Tibial artery (tissue), 4 donors: Measurements from ENCODE around the gene ANXA9.

Experiments
- DNase-seq, 2 donors: peaks; one replicate each; pipeline ENCODE4 v3.0.0-alpha.2; 2019
- H3K27ac ChIP-seq, 2 donors: fragments of 200-600 bp; sonication (generic) in 1 of 2; 1 replicate in 1 of 2; 2 replicates in 1 of 2; pipeline ENCODE4 v1.5.1; 2018 to 2019; ENCODE audit warnings: mild to moderate bottlenecking in 1 of 2
- H3K27me3 ChIP-seq, 2 donors: fragments of 200-600 bp; sonication (generic) in 1 of 2; one replicate each; pipeline versions ENCODE4 v1.5.1 to v1.6.0; 2016 to 2019
- H3K36me3 ChIP-seq, 3 donors: fragments of 200-600 bp; sonication (generic) in 2 of 3; one replicate each; pipeline ENCODE4 v1.5.1; 2016 to 2019; ENCODE audit warnings: mild to moderate bottlenecking in 2 of 3
- H3K4me1 ChIP-seq, 4 donors: fragments of 200-600 bp; sonication (generic) in 2 of 4; 1 replicate in 3 of 4; 2 replicates in 1 of 4; pipeline ENCODE4 v1.5.1; 2016 to 2019
- H3K4me3 ChIP-seq, 2 donors: fragments of 200-600 bp; sonication (generic) in 1 of 2; 1 replicate in 1 of 2; 2 replicates in 1 of 2; pipeline ENCODE4 v1.5.1; 2018 to 2019; ENCODE audit warnings: mild to moderate bottlenecking in 2 of 2
- H3K9me3 ChIP-seq, 3 donors: fragments of 200-600 bp; sonication (generic) in 1 of 3; one replicate each; pipeline ENCODE4 v1.5.1; 2016 to 2019
- intact Hi-C: fragments of 100-400 bp; cut with DNase I; formaldehyde crosslinking; loops from one replicate; pipeline ENCODE4 v1.15.0; 2023; ENCODE audit warnings: low total_unique reads
- TF ChIP-seq, protein P1 (sequence below), 2 experiments: fragments of 200-600 bp in 1 of 2; fragments of 450-650 bp in 1 of 2; IDR thresholded peaks; one replicate each; pipeline ENCODE4 v1.5.1; 2017 to 2019; ENCODE audit warnings: antibody characterized with exemption in 2 of 2, mild to moderate bottlenecking in 1 of 2, moderate library complexity in 1 of 2

ANXA9 gene

GRCh38 chr1:151009206-151009587, 27.1 kb downstream of the ANXA9 start:
- intact Hi-C loops = loop anchor here (10.0 kb wide), 1 partner anchor 454 kb away; no protein-coding TSS in a partner anchor
- peaks cover 0 to 56% (median 45%) of the 10 kb centered on the region in 4 donors for H3K4me1 ChIP-seq

DNA sequence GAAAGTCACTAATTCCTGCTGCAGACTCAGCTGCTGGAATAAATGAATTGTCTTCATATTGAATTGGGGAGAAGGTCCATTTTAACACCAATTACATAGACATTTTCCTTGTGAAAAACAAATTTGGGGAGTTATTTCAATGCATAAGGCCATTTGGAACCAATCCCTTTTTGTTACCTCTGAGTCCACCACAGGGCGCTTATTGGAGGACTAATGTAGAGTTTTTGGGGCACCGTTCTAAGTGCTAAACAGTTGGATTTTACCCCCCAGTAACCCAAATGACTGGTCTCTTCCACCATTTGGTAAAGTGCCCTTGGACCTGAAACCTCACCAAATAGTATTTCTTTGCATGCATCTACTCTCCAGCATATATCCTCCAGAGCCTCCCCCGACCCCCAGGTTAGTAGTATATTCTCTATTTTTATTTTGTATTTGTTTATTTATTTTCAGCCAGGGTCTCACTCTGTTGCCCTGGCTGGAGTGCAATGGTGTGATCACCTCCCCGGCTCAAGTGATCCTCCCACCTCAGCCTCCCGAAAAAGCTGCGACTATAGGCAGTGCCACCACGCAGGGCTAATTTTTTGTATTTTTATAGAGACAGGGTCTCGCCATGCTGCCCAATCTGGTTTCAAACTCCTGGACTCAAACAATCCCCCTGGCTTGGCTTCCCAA, 27.7 kb downstream of the ANXA9 start:
- intact Hi-C loops = loop anchor here (10.0 kb wide), 1 partner anchor 455 kb away; no protein-coding TSS in a partner anchor

More at GRCh38 chr1:151009206-151009587, 27.1 kb downstream of the ANXA9 start:
- H3K27ac ChIP-seq = peak overlapping the region; percentile 85 to 89
- H3K4me3 ChIP-seq = peak overlapping the region; percentile 70 to 89
- DNase-seq = no peak
- no peaks in the 10 kb centered on the region for H3K9me3 ChIP-seq
- TF ChIP-seq, protein P1, sequence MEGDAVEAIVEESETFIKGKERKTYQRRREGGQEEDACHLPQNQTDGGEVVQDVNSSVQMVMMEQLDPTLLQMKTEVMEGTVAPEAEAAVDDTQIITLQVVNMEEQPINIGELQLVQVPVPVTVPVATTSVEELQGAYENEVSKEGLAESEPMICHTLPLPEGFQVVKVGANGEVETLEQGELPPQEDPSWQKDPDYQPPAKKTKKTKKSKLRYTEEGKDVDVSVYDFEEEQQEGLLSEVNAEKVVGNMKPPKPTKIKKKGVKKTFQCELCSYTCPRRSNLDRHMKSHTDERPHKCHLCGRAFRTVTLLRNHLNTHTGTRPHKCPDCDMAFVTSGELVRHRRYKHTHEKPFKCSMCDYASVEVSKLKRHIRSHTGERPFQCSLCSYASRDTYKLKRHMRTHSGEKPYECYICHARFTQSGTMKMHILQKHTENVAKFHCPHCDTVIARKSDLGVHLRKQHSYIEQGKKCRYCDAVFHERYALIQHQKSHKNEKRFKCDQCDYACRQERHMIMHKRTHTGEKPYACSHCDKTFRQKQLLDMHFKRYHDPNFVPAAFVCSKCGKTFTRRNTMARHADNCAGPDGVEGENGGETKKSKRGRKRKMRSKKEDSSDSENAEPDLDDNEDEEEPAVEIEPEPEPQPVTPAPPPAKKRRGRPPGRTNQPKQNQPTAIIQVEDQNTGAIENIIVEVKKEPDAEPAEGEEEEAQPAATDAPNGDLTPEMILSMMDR (IDR thresholded peaks at IDR 0.05) = no peak
- no peaks in the 10 kb centered on the region for H3K27me3 ChIP-seq
- peaks cover 0 to 11% (median 0%) of the 10 kb centered on the region in 3 donors for H3K36me3 ChIP-seq

GRCh38 chr1:151010346-151010726, 28.2 kb downstream of the ANXA9 start:
- Histone ChIP-seq H3K36me3 (peaks cover 0 to 16% (median 0%) of the 10 kb centered on the region in 3 donors), H3K27ac (peak overlapping the region in 1 of 2 donors; percentile 89), H3K9me3 (no peaks in the 10 kb centered on the region), H3K27me3 (no peaks in the 10 kb centered on the region), H3K4me3 (no peak overlapping the region), H3K4me1 (peaks cover 0 to 44% (median 35%) of the 10 kb centered on the region in 4 donors)
- no peak for DNase-seq
- TF ChIP-seq, protein P1 (IDR thresholded peaks at IDR 0.05) = no peak
- intact Hi-C loops = no loop called here

More for the DNA sequence above, 27.7 kb downstream of the ANXA9 start:
- TF ChIP-seq, protein P1 (IDR thresholded peaks at IDR 0.05) = no peak
- Histone ChIP-seq H3K27me3 (no peaks in the 10 kb centered on the region), H3K27ac (peak overlapping the region; percentile 85 to 89), H3K4me3 (peak overlapping the region in 1 of 2 donors; percentile 89), H3K4me1 (peaks cover 0 to 50% (median 40%) of the 10 kb centered on the region in 4 donors), H3K9me3 (no peaks in the 10 kb centered on the region), H3K36me3 (peaks cover 0 to 14% (median 0%) of the 10 kb centered on the region in 3 donors)
- no peak for DNase-seq

- H3K4me3 ChIP-seq = no peak overlapping the region
- H3K4me1 ChIP-seq = peaks cover 0 to 39% (median 30%) of the 10 kb centered on the region in 4 donors
- no peaks in the 10 kb centered on the region for H3K27me3 ChIP-seq
- no peaks in the 10 kb centered on the region for H3K9me3 ChIP-seq
- DNase-seq = no peak
- TF ChIP-seq, protein P1 (IDR thresholded peaks at IDR 0.05) = no peak
- intact Hi-C loops = no loop called here
- H3K36me3 ChIP-seq = peaks cover 0 to 16% (median 0%) of the 10 kb centered on the region in 3 donors
- no peak overlapping the region for H3K27ac ChIP-seq
These were observed 29.2 kb downstream of the ANXA9 start for GRCh38 chr1:151011154-151011850.

DNA sequence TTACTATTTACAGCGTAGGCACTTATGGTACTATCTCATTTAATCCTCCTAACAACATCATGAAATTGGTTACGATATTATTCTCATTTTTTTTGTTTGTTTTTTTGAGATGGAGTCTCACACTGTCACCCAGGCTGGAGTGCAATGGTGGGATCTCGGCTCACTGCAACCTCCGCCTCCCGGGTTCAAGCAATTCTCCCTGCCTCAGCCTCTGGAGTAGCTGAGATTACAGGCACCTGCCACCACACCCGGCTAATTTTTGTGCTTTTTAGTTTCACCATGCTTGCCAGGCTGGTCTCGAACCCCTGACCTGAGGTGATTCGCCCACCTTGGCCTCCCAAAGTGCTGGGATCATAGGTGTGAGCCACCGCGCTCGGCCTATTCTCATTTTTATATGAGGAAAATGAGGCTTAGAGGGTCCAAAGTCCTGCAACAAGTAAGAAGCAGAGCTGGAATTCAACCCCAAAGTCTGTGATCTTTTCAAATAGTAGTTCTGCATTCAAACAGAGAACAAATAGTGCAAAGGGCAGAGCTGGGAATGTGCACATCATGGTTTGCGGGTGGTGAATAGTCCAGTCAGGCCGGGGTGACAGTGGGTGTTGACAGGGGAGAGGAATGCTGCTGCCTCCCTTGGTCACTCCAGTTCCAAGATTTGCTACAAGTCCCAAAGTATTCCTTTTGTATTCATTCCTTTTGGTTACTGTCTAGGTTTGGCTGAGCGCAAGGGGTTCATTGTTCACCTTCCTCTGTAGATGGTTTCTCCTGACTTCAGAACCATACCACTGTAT, 30.8 kb downstream of the ANXA9 start:
- Histone ChIP-seq H3K27ac (peak overlapping the region in 1 of 2 donors; percentile 29), H3K27me3 (no peaks in the 10 kb centered on the region), H3K36me3 (peaks cover 0 to 25% (median 0%) of the 10 kb centered on the region in 3 donors), H3K4me3 (no peak overlapping the region), H3K9me3 (no peaks in the 10 kb centered on the region), H3K4me1 (peaks cover 0 to 27% (median 19%) of the 10 kb centered on the region in 4 donors)
- TF ChIP-seq, protein P1 (IDR thresholded peaks at IDR 0.05) = no peak
- no peak for DNase-seq
- intact Hi-C loops = no loop called here
